ENCODE results near the gene RTN4RL1. TPM values are rescaled to one million over a fixed set of nuclear protein-coding genes. Genes with fewer than 3 reads are reported as not detected.
A peak's percentile ranks its signal among the peaks of the same experiment; 100 is the strongest.

Gene RTN4RL1
- total and polyA plus RNA-seq, 11 donors, result 1.7 to 4.9 (median 2.7) TPM

DNA sequence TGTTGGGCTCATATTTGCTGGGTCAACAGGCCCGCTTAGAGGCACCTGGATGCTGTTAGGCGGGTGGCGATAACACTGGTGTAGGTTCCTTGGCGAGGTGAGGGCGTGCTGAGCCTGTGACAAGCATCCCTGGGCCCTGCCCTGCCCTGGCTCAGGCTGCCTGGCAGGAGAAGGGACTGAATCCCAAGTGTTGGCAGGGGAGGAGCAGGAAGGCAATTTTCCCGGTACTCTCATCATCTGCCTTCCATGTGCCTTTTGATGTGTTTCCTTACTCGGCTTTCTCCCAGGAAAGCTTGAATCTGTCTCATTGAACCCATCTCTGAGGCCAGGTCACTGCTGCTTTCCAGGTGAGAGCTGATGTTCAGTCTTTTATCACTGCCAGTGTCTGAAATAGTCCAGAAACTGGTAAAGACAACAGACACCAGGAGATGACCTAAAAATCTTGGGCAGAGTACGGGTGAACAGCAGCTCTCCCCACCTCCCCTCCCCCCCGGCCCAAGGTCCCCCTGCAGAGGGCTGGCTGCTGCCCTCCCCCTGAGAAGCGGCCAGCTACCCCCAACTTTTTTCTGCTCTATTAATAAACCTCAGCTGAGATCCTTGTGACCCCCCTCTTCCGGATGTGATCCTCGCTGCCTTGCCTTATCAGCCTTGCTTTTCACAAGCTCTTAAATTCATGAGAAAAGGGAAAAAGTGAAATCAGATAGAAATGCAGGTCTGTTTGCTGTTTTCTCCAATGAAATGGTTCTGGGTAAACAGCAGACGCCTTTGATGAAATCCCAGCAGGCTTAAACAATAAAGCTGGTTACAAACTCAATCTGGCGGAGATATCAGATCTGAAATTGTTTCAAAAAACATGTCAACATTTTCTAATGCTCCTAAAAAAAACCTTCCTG, 29.0 kb downstream of the RTN4RL1 start:
- TF ChIP-seq, protein P1, sequence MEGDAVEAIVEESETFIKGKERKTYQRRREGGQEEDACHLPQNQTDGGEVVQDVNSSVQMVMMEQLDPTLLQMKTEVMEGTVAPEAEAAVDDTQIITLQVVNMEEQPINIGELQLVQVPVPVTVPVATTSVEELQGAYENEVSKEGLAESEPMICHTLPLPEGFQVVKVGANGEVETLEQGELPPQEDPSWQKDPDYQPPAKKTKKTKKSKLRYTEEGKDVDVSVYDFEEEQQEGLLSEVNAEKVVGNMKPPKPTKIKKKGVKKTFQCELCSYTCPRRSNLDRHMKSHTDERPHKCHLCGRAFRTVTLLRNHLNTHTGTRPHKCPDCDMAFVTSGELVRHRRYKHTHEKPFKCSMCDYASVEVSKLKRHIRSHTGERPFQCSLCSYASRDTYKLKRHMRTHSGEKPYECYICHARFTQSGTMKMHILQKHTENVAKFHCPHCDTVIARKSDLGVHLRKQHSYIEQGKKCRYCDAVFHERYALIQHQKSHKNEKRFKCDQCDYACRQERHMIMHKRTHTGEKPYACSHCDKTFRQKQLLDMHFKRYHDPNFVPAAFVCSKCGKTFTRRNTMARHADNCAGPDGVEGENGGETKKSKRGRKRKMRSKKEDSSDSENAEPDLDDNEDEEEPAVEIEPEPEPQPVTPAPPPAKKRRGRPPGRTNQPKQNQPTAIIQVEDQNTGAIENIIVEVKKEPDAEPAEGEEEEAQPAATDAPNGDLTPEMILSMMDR (IDR thresholded peaks at IDR 0.05), result no peak
- TF ChIP-seq POLR2A (IDR thresholded peaks at IDR 0.05), result no peak
- intact Hi-C loops (cut with DNase I), result loop anchor here in 1 of 10 donors (5.0 kb wide), 1 partner anchor 49 kb away; no protein-coding TSS in a partner anchor
- DNase-seq, result no peak
- peaks cover 0 to 22% (median 0%) of the 10 kb centered on the region in 9 donors for H3K27me3 ChIP-seq
- no peak overlapping the region for H3K4me3 ChIP-seq
- WGBS, 4 donors, result 64 to 73% (median 70%) methylated on average over 13 to 14 of the region's 14 CpGs
- H3K36me3 ChIP-seq, result no peaks in the 10 kb centered on the region
- no peak for ATAC-seq
- H3K27ac ChIP-seq, result peak overlapping the region in 2 of 12 donors; percentile 12 to 51
- H3K4me1 ChIP-seq, result peaks cover 0 to 62% (median 24%) of the 10 kb centered on the region in 12 donors
- no peaks in the 10 kb centered on the region for H3K9me3 ChIP-seq

DNA sequence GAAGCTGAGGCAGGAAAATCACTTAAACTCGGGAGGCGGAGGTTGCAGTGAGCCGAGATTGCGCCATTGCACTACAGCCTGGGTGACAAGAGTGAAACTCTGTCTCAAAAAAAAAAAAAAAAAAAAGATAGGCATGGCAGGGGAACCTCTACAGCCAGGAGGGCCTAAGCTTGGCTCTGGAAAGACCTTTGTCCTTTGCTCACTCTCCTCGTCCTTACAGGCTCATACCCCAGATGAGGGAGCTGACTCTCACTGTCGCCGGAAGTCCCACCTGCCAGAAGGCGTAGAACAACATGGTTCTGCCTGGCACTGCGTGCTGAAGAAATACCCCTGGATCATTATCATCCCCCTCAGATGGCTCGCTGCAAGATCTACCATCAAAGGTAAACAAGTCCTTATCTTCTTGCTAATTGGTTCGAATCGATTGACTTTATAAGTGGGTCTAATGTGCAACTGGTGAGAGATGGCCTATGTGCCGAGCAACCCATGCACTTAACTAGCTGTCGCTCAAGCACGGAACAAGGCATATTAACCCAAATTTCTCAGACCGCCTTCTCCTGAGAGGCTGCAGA, 29.7 kb downstream of the RTN4RL1 start:
- DNase-seq (no peak), ATAC-seq (no peak)
- WGBS, 4 donors, result 92 to 95% (median 94%) methylated on average over 16 of the region's 16 CpGs
- no peak overlapping the region for H3K4me3 ChIP-seq
- peaks cover 0 to 61% (median 24%) of the 10 kb centered on the region in 12 donors for H3K4me1 ChIP-seq
- TF ChIP-seq, protein P1 (IDR thresholded peaks at IDR 0.05), result no peak
- TF ChIP-seq POLR2A (IDR thresholded peaks at IDR 0.05), result no peak
- intact Hi-C loops (cut with DNase I), result loop anchor here in 1 of 10 donors (5.0 kb wide), 1 partner anchor 48 kb away; no protein-coding TSS in a partner anchor
- no peak overlapping the region for H3K27ac ChIP-seq
- peaks cover 0 to 22% (median 0%) of the 10 kb centered on the region in 9 donors for H3K27me3 ChIP-seq
- H3K9me3 ChIP-seq, result no peaks in the 10 kb centered on the region
- H3K36me3 ChIP-seq, result no peaks in the 10 kb centered on the region

DNA sequence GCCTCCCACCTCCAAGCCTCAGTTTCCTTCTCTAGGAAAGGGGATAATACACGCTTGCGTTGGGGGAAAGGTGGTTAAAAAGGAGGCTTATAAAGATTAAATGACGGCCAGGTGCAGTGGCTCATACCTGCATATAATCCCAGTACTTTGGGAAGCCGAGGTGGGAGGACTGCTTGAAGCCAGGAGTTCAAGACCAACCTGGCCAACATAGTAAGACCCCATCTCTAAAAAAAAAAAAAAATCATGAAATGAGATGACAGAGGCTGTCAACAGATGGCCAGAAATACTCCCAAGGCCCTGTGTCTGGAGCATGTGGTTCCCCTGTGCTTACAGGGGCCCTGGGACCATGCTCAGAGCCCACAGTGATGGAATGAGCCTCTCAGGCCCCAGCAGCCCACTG, 30.4 kb downstream of the RTN4RL1 start:
- Histone ChIP-seq H3K4me3 (no peak overlapping the region), H3K27me3 (peaks cover 0 to 22% (median 0%) of the 10 kb centered on the region in 9 donors), H3K9me3 (no peaks in the 10 kb centered on the region), H3K27ac (no peak overlapping the region), H3K36me3 (no peaks in the 10 kb centered on the region), H3K4me1 (peaks cover 0 to 54% (median 18%) of the 10 kb centered on the region in 12 donors)
- ATAC-seq (no peak), DNase-seq (no peak)
- TF ChIP-seq, protein P1 (IDR thresholded peaks at IDR 0.05), result no peak
- TF ChIP-seq POLR2A (IDR thresholded peaks at IDR 0.05), result no peak
- intact Hi-C loops (cut with DNase I), result loop anchor here in 1 of 10 donors (5.0 kb wide), 1 partner anchor 47 kb away; no protein-coding TSS in a partner anchor
- 94 to 96% (median 94%) methylated on average over 4 of the region's 4 CpGs for WGBS, 4 donors

DNA sequence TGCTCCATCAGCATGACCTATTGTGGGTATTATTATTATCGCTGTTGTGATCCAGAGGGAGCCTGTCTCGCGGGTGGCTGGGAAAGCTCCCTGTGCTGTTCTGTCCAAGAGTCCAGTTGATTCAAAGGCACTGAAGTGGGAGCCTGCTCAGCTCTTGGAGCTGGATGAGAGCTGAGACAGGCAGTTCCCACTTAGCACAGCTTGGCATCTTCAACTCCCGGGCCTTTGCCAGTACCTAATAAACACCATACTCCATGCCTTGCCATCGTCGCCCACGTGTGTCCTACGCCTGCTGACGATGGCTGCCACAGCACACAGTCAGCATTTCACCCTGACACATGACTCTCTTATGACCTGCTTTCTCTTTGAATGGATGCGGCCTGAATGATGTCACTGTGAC, 32.6 kb downstream of the RTN4RL1 start:
- Histone ChIP-seq H3K36me3 (no peaks in the 10 kb centered on the region), H3K27me3 (peaks cover 0 to 9% (median 0%) of the 10 kb centered on the region in 9 donors), H3K4me3 (no peak overlapping the region), H3K4me1 (peaks cover 0 to 32% (median 5%) of the 10 kb centered on the region in 12 donors), H3K27ac (peak overlapping the region in 1 of 12 donors; percentile 65), H3K9me3 (no peaks in the 10 kb centered on the region)
- WGBS, 4 donors, result 55 to 72% (median 62%) methylated on average over 10 of the region's 10 CpGs
- intact Hi-C loops (cut with DNase I), result no loop called here
- TF ChIP-seq, protein P1 (IDR thresholded peaks at IDR 0.05), result no peak
- TF ChIP-seq POLR2A (IDR thresholded peaks at IDR 0.05), result no peak
- DNase-seq (peak in 1 of 5 donors; percentile 57), ATAC-seq (peak; percentile 74 to 84 (median 76))

Measured in heart left ventricle (tissue), 16 donors.